Measurements from ENCODE around the gene WSCD2.

WSCD2 gene

DNA sequence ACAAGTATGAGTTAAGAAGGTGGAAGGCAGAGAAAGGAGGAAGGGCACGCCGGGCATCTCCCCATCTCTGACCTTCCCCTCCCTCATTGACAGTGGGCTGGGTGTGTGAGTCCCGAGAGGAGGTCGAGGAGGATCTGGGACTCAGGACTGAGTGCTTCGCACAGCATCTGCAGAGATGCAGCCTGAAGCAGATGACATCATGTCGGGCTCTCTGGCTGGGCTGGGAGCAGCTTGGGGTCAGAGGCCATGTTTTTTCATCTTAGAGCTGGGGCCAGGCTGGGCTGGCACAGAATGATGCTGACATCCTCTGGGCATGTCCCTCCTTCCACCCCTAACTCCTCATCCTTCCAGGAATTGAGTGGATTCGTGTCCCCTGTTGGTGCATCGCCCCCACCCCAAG, 166.6 kb downstream of the WSCD2 start:
- H3K4me3 ChIP-seq (ENCODE audit: low read depth, low read length) = no peak overlapping the region

DNA sequence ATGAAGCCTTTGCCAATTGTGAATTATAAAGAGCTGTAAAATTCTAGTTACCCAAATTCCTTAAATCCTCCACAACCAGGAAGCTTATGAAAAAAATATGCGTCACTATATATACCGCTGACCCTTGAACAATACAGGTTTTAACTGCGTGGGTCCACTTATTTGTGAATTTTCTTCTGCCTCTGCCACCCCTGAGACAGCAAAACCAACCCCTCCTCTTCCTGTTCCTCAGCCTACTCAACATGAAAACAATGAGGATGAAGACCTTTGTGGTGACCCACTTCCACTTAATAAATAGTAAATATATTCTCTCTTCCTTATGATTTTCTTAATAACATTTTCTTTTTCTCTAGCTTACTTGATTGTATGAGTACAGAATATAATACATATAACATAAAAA, 167.9 kb downstream of the WSCD2 start:
- H3K4me3 ChIP-seq (ENCODE audit: low read depth, low read length) = no peak overlapping the region
- DNase-seq (ENCODE audit: low read depth) = no peak
- TF ChIP-seq CTCF (IDR thresholded peaks at IDR 0.05; ENCODE audit: insufficient read depth, low read depth, low read length, missing control alignments) = no peak

More for the DNA sequence above, 166.6 kb downstream of the WSCD2 start:
- no peak for TF ChIP-seq CTCF (IDR thresholded peaks at IDR 0.05; ENCODE audit: insufficient read depth, low read depth, low read length, missing control alignments)
- DNase-seq (ENCODE audit: low read depth) = no peak

GRCh38 chr12:108297424-108297823, 168.3 kb downstream of the WSCD2 start:
- no peak overlapping the region for H3K4me3 ChIP-seq (ENCODE audit: low read depth, low read length)
- no peak for TF ChIP-seq CTCF (IDR thresholded peaks at IDR 0.05; ENCODE audit: insufficient read depth, low read depth, low read length, missing control alignments)
- no peak for DNase-seq (ENCODE audit: low read depth)

DNA sequence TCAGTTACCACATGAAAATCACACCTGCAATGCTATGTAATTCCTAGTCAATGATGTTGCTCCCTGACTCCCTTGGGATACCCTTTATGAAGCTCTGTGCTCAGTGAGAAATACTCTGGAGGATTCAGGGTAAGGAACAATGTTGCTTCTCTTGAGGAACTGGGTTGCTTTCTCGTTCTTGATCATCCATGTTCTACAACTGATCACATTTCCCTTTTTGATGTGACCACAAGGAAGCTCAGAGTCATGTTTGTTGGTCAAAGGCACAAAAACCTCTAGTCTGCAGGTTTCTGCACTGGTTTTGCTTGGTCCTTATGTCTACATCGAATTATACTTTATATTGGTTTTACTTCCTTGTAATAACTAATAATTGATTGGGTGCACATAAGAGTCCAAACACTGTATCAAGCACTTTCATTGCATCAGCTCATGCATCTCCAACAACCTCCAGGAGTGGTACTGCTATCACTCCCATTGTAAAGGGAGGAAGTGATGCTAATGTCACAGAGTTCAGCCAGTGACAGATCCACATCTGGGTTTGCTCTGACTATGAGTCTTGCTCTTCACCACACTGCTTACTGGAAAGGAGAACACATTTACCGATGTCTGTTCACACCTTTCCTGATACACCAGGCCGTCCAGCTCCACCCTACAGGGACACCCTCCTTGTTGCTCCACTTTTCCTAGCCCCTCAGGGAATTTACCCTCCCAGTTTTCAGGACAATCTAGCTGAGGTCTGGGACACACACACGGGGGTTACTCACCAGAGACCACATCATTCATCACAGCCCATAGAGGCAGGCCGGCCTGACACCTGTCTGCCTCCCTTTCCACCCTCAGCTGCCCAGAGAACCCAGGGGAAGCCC, 169.0 kb downstream of the WSCD2 start:
- no peak overlapping the region for H3K4me3 ChIP-seq (ENCODE audit: low read depth, low read length)
- peak; percentile 80 for DNase-seq (ENCODE audit: low read depth)
- TF ChIP-seq CTCF (IDR thresholded peaks at IDR 0.05; ENCODE audit: insufficient read depth, low read depth, low read length, missing control alignments) = no peak

DNA sequence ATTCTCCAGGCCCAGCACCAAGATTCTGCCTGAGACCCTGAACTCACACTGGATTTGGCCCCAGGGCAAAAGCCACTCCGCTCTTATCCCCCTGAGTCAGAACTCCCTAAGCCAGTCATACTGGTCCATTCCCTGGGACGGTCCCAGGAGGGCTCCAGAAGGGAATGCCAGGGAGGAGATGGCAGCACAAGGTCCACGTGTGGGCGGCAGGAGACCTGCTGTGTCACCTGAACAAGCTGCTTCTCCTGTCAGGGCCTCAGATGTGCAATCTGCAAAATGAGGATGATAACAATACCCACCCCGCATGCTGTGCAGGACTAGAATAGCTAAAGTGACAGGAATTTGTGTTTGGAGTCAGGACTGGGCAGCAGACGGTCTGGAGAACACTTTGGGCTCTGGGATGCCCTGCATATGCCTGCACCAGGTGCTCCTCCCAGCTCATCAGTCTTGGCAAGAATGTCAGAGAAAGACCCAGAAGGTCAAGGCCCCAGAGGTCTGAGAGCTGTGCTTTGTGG, 169.7 kb downstream of the WSCD2 start:
- no peak for TF ChIP-seq CTCF (IDR thresholded peaks at IDR 0.05; ENCODE audit: insufficient read depth, low read depth, low read length, missing control alignments)
- no peak for DNase-seq (ENCODE audit: low read depth)

GRCh38 chr12:108299516-108299915, 170.4 kb downstream of the WSCD2 start:
- DNase-seq (ENCODE audit: low read depth) = no peak
- TF ChIP-seq CTCF (IDR thresholded peaks at IDR 0.05; ENCODE audit: insufficient read depth, low read depth, low read length, missing control alignments) = no peak
- no peak overlapping the region for H3K4me3 ChIP-seq (ENCODE audit: low read depth, low read length)

More for the DNA sequence above, 169.7 kb downstream of the WSCD2 start:
- H3K4me3 ChIP-seq (ENCODE audit: low read depth, low read length) = no peak overlapping the region

Data from GM12865 (cell line).